GM21390 (cell line): Measurements from ENCODE around the gene CCL25.
"Not testable (repeated sequence)": the region's sequence is repeated elsewhere in the genome, so short reads cannot be mapped to it uniquely, and the experiment has no call there.

Experiments used
- ATAC-seq: cut with Tn5 transposase; IDR thresholded peaks from one replicate; pipeline ENCODE4 v1.9.1; 2021; ENCODE audit not compliant: unreplicated experiment

CCL25 gene

GRCh38 chr19:8084152-8084551 is 31.6 kb downstream of the CCL25 start:
- ATAC-seq = no peak

GRCh38 chr19:8085598-8086408 is 33.2 kb downstream of the CCL25 start:
- ATAC-seq = no peak

GRCh38 chr19:8086849-8087248 is 34.3 kb downstream of the CCL25 start:
- ATAC-seq = no peak

DNA sequence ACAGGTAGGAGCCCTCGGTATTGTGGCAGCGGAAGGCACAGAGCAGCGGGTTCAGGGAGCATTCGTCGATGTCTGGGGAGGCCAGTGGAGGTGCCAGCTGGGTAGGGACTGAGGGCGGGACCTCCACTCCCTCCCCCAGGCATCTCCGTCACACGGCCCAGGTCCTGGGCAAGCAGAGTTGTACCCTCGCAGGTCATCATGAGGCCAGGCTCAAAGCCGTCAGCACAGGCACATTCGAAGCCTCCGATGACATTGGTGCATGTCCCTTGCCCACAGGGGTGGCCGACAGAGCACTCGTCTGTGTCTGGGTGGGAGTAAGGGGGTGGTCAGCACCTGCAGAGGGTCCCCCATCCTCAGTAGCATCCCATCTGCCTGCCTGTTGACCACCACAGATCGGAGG is 35.3 kb downstream of the CCL25 start:
- no peak for ATAC-seq

DNA sequence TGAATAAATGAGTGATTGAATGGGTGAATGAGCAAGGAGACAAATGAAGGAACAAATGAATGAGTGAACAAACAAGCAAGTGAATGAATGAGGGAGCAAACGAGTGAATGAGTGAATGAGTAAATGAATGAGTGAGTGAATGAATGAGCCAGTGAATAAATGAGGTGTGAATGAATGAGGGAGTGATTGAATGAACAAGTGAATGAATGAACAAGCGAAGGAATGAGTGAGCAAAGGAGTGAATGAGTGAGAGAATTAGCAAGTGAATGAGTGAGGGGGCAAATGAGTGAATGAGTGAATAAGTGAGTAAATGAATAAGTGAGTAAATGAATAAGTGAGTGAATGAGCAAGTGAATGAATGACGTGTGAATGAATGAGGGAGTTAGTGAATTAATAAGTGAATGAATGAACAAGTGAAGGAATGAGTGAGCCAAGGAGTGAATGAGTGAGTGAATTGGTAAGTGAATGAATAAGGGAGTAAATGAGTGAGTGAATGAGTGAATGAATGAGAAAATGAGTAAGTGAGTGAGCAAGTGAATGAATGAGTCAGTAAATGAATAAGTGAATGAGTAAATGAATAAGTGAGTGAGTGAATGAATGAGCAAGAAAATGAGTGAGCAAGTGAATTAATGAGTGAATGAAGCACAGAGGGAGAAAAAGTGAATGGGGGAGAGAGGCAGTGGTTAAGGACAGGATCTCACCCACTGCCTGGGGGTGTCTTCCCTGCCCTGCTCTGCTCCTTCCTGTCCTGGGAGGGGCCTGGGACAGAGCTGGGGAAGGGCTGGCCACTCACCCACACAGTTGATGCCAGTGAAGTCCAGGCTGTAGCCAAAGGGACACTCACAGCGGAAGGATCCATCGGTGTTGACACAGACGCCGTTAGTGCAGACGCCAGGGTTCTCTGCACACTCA is 36.4 kb downstream of the CCL25 start:
- no peak for ATAC-seq

DNA sequence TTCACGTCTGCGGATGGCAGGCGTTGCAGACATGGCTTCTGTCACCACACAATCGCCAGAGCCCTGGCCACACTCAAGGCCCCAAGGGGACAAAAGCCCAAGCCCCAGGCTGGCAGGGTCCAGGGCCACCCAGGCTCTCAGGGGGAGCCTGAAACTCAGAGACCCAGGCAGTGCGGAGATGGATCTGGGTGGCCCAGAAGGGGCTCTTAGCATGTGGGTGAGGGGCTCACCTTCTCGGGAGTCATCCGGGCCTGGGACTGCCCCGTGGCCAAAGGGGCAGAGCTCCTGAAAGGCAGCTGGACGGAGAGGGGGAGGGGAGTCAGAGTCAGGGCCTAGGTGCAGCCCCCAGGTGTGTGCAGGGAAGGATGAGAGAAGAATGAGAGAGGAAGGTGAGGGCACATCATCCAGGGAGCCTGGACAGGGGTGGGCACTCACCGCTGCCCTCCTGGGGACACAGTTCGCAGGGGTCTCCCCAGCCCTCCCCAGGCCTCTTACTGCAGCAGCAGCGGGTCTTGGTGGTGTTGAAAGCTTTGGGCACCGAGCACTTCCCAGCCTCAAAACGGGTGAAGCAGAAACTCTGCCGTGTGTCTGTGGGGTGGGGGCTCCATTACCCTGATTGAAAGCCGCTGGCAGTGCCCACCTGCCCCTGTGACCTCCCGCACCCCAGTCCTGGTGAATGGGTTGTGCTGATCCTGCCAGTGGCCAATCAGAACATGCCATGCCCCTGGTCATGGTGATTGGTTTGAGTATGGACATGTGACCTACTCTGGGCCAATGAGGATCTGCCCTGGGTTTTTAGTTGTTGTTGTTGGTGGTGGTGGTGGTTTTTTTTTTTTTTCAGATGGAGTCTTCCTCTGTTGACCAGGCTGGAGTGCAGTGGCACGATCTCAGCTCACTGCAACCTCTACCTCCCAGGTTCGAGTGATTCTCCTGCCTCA is 37.4 kb downstream of the CCL25 start:
- no peak for ATAC-seq

- ATAC-seq = no peak
Observed at GRCh38 chr19:8090950-8091349, 38.4 kb downstream of the CCL25 start.

DNA sequence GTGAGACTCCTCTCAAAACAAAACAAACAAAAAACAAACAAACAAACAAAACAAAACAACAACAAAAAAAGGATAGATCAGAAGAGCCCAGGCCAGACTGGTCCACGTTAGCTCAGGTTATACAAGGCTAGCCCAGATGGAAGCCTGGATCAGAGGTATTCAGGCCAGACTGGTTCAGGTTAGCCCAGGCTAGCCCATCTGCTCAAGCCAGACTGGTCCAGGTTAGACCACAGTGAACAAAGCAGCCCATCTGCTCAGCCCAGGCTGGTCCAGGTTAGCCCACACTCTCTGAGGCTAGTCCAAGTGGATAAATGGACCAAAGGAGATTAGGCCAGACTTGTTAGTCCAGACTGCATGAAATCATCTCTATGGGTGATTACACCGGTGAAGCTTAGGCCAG is 41.2 kb downstream of the CCL25 start:
- ATAC-seq = no peak

GRCh38 chr19:8094336-8094735 is 41.8 kb downstream of the CCL25 start:
- no peak for ATAC-seq

GRCh38 chr19:8095354-8095886 is 42.9 kb downstream of the CCL25 start:
- ATAC-seq = no peak

DNA sequence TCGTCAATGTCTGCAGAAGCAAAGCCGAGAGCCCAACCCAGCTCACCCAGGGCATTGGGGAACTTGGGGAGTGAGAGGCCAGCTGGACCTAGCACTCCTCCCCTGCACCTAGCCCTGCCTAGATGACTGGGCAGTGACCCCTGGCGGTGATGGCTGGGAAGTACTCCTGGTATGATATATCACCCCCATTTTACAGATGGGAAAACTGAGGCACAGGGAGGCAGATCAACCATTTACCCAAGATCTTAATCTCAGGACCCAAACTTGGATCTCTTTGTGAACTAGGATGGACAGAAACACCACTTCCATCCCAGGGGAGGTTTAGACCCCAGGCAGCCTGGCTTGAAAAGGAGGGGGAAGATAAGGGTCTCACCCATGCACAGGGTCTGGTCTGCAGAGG is 43.5 kb downstream of the CCL25 start:
- no peak for ATAC-seq

DNA sequence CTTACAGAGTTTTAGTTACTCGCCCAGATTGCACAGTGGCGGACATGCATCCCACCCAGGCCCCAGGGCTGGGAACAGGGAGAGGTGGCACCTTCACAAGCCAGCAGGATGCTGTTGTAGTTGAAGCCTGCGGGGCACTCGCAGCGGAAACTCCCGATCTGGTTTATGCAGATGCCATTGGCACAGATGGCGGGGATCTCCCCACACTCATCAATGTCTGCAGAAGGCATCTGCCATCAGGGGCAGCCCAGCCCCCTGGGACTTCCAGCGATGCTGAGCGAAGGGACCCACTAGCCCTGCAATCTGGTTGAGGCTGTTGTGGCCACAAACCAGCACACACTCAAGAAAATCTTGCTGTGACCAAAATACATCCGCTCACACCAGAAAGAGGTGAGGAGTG is 44.6 kb downstream of the CCL25 start:
- no peak for ATAC-seq

DNA sequence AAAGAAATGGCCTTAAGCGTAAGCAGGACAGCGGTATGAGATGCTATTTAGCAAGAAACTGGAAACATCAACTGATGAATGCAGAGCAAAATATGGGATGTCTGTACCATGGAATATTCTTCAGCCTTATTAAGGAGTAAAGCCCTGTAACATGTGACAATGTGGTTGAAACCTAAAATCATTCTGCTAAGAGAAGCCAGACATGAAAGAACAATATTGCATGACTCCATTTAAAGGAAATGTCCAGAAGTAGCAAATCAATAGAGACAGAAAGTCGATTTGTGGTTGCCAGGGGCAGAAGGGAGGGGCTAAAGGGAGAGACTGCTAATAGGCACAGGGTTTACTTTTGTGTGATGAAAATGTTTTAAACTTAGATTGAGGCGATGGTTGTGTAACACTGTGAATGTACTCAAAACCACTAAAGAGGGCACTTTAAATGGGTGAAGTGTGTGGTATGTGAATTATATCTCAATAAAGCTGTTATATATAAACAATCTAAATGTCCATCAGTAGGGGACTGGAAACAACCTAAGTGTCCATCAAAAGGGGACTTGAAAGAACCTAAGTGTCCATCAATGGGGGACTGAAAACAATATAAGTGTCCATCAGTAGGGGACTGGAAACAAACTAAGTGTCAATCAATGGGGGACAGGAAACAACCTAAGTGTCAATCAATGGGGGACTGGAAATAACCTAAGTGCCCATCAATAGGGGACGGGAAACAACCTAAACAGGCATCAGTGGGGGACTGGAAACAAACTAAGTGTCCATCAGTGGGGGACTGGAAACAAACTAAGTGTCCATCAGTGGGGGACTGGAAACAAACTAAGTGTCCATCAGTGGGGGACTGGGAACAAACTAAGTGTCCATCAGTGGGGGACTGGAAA is 45.4 kb downstream of the CCL25 start:
- ATAC-seq = no peak

DNA sequence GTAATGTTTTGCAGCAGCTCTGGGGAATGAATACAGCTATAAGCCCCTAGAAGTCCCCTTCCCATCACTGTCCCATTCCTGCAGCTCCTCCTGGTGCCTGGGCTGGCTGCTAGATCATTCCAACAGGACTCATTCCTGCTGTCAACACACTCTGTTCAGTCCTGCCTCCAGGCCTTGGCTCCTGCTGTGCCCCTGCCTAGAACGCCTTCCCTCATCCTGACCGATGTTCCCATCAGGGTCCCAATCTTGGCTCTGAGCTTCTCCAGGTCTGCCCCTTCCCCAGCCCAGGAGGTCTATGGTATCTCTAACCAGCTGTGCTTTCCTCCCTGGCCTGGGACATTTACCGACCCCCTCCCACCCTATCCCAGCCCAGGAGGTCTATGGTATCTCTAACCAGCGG is 48.8 kb downstream of the CCL25 start:
- ATAC-seq = no peak

- ATAC-seq = not testable (repeated sequence)
Observed at GRCh38 chr19:8101910-8102309, 49.4 kb downstream of the CCL25 start.

GRCh38 chr19:8105471-8105870 is 52.9 kb downstream of the CCL25 start:
- ATAC-seq = no peak

DNA sequence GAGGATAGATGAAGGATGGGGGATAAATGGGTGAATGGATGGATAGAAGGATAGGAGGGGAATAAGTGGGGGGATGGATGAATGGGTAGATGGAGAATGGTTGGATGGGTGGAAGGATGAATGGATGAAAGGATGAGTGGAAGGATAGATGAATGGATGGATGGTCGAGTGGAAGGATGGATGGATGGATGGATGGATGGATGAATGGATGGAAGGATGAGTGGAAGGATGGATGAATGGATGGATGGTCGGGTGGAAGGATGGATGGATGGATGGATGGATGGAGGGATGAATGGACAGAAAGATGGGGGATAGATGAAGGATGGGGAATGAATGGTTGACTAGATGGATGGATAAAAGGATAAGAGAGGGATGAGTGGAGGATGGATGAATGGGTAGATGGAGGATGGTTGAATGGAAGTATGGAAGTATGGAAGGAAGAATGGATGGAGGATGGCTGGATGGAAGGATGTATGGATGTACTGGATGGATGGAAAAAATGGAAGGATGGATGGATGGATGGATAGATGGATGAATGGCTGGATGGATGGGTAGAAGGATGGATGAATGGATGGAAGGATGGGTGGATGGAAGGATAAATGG is 54.8 kb downstream of the CCL25 start:
- ATAC-seq = no peak

DNA sequence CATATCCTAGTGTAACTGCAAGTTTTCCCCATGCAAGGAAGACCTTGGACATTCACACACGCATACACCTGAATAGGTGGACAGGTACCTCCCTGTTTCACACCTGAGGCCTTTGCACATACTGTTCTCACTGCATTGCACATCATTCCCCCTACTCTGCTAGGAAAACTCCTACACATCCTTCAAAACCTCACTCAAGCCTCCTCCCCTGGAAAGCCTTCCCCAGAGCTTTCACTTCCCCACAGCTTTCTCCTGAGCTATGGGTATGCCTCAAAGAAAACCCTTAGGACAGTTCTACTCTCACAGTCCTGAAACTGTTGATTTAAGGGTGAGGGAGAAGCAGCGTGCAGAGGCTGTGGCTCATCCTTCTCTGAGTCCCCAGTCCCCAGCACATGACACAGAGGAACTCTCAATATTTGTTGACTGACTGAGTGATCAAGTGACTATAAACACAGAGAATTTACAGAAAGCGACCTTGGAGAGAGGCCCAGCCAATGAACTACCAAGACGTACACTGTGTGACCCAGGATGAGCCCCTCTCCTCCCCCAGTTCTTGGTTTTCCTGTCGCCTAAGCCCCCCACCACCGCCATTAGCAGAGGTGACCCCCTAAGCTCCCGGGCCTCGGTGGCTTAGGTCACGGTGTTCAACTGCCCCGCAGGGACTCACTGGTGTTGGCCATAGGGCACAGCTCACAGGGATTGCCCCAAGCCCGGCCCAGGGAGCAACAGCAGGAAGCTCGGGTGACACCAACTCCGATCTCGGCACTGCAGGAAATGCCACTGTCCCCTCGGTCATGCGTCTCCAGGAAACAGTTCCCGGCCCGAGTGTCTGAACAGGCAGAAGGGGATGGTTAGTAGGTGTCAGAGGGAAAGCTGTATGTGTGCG is 56.2 kb downstream of the CCL25 start:
- no peak for ATAC-seq
